Activated naive CD8-positive, alpha-beta T cell treated with anti-CD3 and anti-CD28 coated beads, Interleukin-2, amount 50 U/mL, for 24 hours (primary cell): ENCODE results near the gene PACS1.

Experiments used
- ATAC-seq: fragments of 150-1000 bp; cut with Tn5 transposase; one replicate; pipeline ENCODE4 v1.10.0; 2021
- DNase-seq: peaks from one replicate; pipeline ENCODE4 v3.0.0; 2021
- H3K27ac Mint-ChIP-seq: one replicate; pipeline ENCODE4 v1.8.0; 2021; ENCODE audit warnings: mild to moderate bottlenecking, mixed read lengths
- H3K27me3 Mint-ChIP-seq: one replicate; pipeline ENCODE4 v1.8.0; 2021; ENCODE audit warnings: mixed read lengths
- H3K36me3 Mint-ChIP-seq: one replicate; pipeline ENCODE4 v1.8.0; 2021; ENCODE audit warnings: low read depth, mixed read lengths
- H3K4me1 Mint-ChIP-seq: one replicate; pipeline ENCODE4 v1.8.0; 2021; ENCODE audit warnings: mixed read lengths
- H3K4me3 Mint-ChIP-seq: one replicate; pipeline ENCODE4 v1.8.0; 2021; ENCODE audit warnings: mild to moderate bottlenecking, moderate library complexity, mixed read lengths
- H3K9me3 Mint-ChIP-seq: one replicate; pipeline ENCODE4 v1.8.0; 2021; ENCODE audit warnings: mixed read lengths

Gene PACS1

GRCh38 chr11:66181632-66182315 is 111.7 kb downstream of the PACS1 start:
- Mint-ChIP-seq H3K4me1 (peaks cover 26% of the 10 kb centered on the region), H3K27ac (no peak overlapping the region), H3K4me3 (no peak overlapping the region), H3K27me3 (no peaks in the 10 kb centered on the region), H3K9me3 (no peaks in the 10 kb centered on the region), H3K36me3 (peaks cover 4% of the 10 kb centered on the region)
- no peak for ATAC-seq
- no peak for DNase-seq

DNA sequence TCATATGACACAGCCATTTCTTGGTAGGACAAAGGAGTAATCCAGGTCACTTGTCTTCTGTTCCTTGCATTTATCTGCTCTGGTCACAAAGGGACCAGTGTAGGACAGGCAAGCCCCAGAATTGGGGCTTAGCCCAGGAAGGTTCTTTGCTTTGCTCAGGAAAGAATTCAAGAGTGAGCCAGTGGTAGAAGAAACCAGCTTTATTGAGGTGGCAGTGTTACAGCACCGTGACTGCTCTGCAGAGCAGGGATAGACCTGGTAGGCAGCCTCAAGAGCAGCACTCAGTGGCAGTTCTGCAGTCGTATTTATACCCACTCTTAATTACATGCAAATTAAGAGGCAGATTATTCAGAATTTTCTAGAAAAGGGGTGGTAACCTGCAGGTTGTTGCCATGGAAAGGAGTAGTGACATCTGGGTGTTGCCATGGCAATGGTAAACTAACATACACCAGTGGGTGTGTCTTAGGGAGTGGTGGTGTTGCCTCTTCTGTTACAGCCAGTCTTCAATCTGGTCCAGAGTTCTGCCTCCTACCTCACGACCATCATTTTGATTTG is 113.5 kb downstream of the PACS1 start:
- DNase-seq (no peak), ATAC-seq (no peak)
- no peaks in the 10 kb centered on the region for H3K27me3 Mint-ChIP-seq
- no peak overlapping the region for H3K4me3 Mint-ChIP-seq
- H3K9me3 Mint-ChIP-seq = no peaks in the 10 kb centered on the region
- H3K4me1 Mint-ChIP-seq = peaks cover 36% of the 10 kb centered on the region
- H3K27ac Mint-ChIP-seq = no peak overlapping the region
- peaks cover 6% of the 10 kb centered on the region for H3K36me3 Mint-ChIP-seq

DNA sequence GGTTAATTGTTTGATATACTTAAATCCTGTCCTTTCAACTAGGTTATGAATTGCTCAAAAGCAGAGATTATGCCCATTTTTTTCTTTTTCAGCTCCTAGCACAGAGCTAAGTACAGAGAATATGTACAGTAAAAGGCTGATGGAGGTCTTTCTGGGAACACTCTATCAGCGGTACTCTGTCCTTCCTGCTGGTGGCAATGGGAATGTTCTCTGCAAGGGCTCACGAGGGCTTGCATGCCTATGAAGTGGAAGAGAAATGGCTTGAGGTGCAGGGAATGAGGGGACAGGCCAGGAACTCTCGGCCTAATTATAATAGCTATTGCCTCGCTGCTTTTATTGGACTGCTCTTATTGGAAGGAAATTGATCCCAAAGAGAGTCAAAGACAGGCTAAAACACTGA is 114.7 kb downstream of the PACS1 start:
- Mint-ChIP-seq H3K36me3 (peaks cover 8% of the 10 kb centered on the region), H3K4me3 (no peak overlapping the region), H3K9me3 (no peaks in the 10 kb centered on the region), H3K4me1 (peaks cover 37% of the 10 kb centered on the region), H3K27me3 (no peaks in the 10 kb centered on the region), H3K27ac (no peak overlapping the region)
- ATAC-seq = no peak
- no peak for DNase-seq

GRCh38 chr11:66186470-66186869 is 116.4 kb downstream of the PACS1 start:
- DNase-seq (no peak), ATAC-seq (no peak)
- Mint-ChIP-seq H3K4me1 (peaks cover 37% of the 10 kb centered on the region), H3K27ac (no peak overlapping the region), H3K9me3 (no peaks in the 10 kb centered on the region), H3K4me3 (no peak overlapping the region), H3K36me3 (peaks cover 11% of the 10 kb centered on the region), H3K27me3 (no peaks in the 10 kb centered on the region)

- ATAC-seq (no peak), DNase-seq (no peak)
- Mint-ChIP-seq H3K27me3 (no peaks in the 10 kb centered on the region), H3K4me1 (peaks cover 30% of the 10 kb centered on the region), H3K9me3 (no peaks in the 10 kb centered on the region), H3K4me3 (no peak overlapping the region), H3K27ac (no peak overlapping the region), H3K36me3 (peaks cover 11% of the 10 kb centered on the region)
These were observed 117.4 kb downstream of the PACS1 start for GRCh38 chr11:66187453-66187852.

DNA sequence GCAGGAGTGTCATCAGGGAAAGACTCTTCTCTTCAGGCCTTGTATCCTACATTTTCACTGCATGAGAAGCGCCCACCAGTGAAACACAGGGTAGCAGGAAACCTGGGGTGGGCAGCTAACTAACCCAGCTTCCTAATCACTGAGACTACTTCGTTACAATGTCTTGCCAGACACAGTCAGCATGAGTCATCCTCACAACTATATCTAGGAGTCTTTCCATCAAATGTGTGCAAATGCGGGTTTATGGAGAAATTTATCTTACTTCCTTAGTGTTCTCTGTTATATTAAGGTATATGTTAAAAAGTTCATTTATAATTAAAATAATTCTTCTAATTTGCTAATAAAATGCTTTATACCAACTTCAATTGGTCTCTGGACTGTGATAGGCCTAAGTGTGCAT is 118.5 kb downstream of the PACS1 start:
- H3K27ac Mint-ChIP-seq = peak overlapping the region; percentile 40
- ATAC-seq = peak; percentile 61
- no peak overlapping the region for H3K4me3 Mint-ChIP-seq
- no peaks in the 10 kb centered on the region for H3K27me3 Mint-ChIP-seq
- H3K36me3 Mint-ChIP-seq = peaks cover 11% of the 10 kb centered on the region
- no peak for DNase-seq
- H3K4me1 Mint-ChIP-seq = peaks cover 28% of the 10 kb centered on the region
- no peaks in the 10 kb centered on the region for H3K9me3 Mint-ChIP-seq

- Mint-ChIP-seq H3K4me1 (peaks cover 26% of the 10 kb centered on the region), H3K27me3 (no peaks in the 10 kb centered on the region), H3K36me3 (peaks cover 11% of the 10 kb centered on the region), H3K27ac (no peak overlapping the region), H3K9me3 (no peaks in the 10 kb centered on the region), H3K4me3 (no peak overlapping the region)
- DNase-seq (no peak), ATAC-seq (no peak)
These were observed 119.1 kb downstream of the PACS1 start for GRCh38 chr11:66189031-66189745.

DNA sequence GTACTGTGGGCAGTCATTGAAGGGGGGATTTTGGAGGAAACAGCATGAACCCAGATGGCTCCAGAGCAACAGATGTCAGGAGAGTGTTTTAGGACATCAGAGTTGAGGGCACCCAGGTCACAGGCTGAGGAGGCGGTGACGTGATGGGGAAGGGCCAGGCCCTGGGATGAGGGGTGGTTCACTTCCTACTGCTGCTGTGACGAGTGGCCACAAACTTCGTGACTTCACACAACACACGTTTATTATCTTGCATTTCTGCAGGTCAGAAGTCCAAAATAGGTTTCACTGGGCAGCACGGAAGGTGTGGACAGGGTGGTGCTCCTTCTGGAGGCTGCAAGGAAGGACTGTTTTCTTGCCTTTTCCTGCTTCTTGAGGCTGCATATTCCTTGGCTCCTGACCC is 120.7 kb downstream of the PACS1 start:
- Mint-ChIP-seq H3K4me3 (no peak overlapping the region), H3K9me3 (no peaks in the 10 kb centered on the region), H3K27ac (no peak overlapping the region), H3K36me3 (peaks cover 8% of the 10 kb centered on the region), H3K27me3 (no peaks in the 10 kb centered on the region), H3K4me1 (peaks cover 20% of the 10 kb centered on the region)
- ATAC-seq (no peak), DNase-seq (no peak)

- H3K27me3 Mint-ChIP-seq = no peaks in the 10 kb centered on the region
- H3K4me3 Mint-ChIP-seq = no peak overlapping the region
- no peak for DNase-seq
- peaks cover 20% of the 10 kb centered on the region for H3K4me1 Mint-ChIP-seq
- no peak for ATAC-seq
- H3K36me3 Mint-ChIP-seq = peaks cover 6% of the 10 kb centered on the region
- H3K9me3 Mint-ChIP-seq = no peaks in the 10 kb centered on the region
- no peak overlapping the region for H3K27ac Mint-ChIP-seq
These were observed 122.2 kb downstream of the PACS1 start for GRCh38 chr11:66192181-66192863.

- no peaks in the 10 kb centered on the region for H3K27me3 Mint-ChIP-seq
- DNase-seq = no peak
- no peak overlapping the region for H3K4me3 Mint-ChIP-seq
- H3K9me3 Mint-ChIP-seq = no peaks in the 10 kb centered on the region
- ATAC-seq = no peak
- peaks cover 3% of the 10 kb centered on the region for H3K4me1 Mint-ChIP-seq
- no peak overlapping the region for H3K27ac Mint-ChIP-seq
- H3K36me3 Mint-ChIP-seq = peaks cover 17% of the 10 kb centered on the region
These were observed 124.3 kb downstream of the PACS1 start for GRCh38 chr11:66194391-66194790.

GRCh38 chr11:66195867-66196266 is 125.8 kb downstream of the PACS1 start:
- Mint-ChIP-seq H3K36me3 (peaks cover 21% of the 10 kb centered on the region), H3K27ac (no peak overlapping the region), H3K4me3 (no peak overlapping the region), H3K9me3 (peaks cover 8% of the 10 kb centered on the region), H3K4me1 (no peaks in the 10 kb centered on the region), H3K27me3 (no peaks in the 10 kb centered on the region)
- no peak for ATAC-seq
- no peak for DNase-seq

DNA sequence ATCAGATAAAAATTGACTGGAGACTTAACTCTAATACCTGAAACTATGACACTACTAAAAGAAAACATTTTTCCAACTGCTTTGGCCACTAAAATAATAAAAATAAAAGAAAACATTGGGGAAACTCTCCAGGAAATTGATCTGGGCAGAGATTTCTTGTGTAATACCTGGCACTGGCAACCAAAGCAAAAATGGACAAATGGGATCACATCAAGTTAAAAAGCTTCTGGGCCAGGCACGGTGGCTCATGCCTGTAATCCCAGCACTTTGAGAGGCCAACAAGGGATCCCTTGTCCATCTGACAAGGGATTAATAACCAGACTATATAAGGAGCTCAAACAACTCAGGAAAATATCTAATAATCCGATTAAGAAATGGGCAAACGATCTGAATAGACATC is 133.8 kb downstream of the PACS1 start:
- DNase-seq = no peak
- no peak overlapping the region for H3K27ac Mint-ChIP-seq
- no peaks in the 10 kb centered on the region for H3K27me3 Mint-ChIP-seq
- H3K4me1 Mint-ChIP-seq = no peaks in the 10 kb centered on the region
- no peak for ATAC-seq
- peaks cover 24% of the 10 kb centered on the region for H3K36me3 Mint-ChIP-seq
- H3K4me3 Mint-ChIP-seq = no peak overlapping the region
- H3K9me3 Mint-ChIP-seq = peaks cover 28% of the 10 kb centered on the region

DNA sequence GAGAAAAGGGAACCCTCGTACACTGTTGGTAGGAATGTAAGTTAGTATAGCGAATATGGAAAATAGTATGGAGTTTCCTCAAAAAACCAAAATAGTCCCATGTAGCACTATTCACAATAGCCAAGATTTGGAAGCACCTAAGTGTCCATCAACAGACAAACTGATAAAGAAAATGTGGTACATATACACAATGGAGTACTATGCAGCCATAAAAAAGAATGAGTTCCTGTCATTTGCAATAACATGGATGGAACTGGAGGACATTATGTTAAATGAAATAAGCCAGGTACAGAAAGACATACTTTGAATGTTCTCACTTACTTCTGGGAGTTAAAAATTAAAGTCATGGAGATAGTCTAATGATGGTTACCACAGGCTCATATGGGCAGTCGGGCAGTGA is 134.3 kb downstream of the PACS1 start:
- H3K4me3 Mint-ChIP-seq = no peak overlapping the region
- no peaks in the 10 kb centered on the region for H3K4me1 Mint-ChIP-seq
- no peak overlapping the region for H3K27ac Mint-ChIP-seq
- H3K36me3 Mint-ChIP-seq = peaks cover 24% of the 10 kb centered on the region
- H3K9me3 Mint-ChIP-seq = peaks cover 28% of the 10 kb centered on the region
- H3K27me3 Mint-ChIP-seq = no peaks in the 10 kb centered on the region
- no peak for ATAC-seq
- no peak for DNase-seq

- Mint-ChIP-seq H3K27me3 (no peaks in the 10 kb centered on the region), H3K4me3 (no peak overlapping the region), H3K4me1 (no peaks in the 10 kb centered on the region), H3K36me3 (peaks cover 20% of the 10 kb centered on the region), H3K27ac (no peak overlapping the region), H3K9me3 (peaks cover 15% of the 10 kb centered on the region)
- DNase-seq (no peak), ATAC-seq (no peak)
These were observed 137.7 kb downstream of the PACS1 start for GRCh38 chr11:66207816-66208215.

DNA sequence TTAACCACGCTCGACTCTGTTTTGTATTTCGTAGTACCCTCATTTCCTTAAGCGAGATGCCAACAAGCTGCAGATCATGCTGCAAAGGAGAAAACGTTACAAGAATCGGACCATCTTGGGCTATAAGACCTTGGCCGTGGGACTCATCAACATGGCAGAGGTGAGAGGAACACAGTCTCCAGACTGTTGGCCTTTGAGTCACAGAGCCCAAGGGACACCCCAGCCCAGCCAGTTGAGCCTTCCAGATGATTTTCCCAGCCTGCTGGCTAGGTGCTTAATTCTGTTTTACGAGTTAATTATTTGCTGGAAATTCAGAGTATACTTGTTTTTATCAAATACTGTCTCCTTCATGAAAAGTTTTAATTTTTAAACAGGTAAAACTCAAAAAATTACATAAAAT is 141.0 kb downstream of the PACS1 start:
- Mint-ChIP-seq H3K27me3 (no peaks in the 10 kb centered on the region), H3K9me3 (no peaks in the 10 kb centered on the region), H3K4me1 (no peaks in the 10 kb centered on the region), H3K36me3 (peaks cover 12% of the 10 kb centered on the region), H3K27ac (no peak overlapping the region), H3K4me3 (no peak overlapping the region)
- ATAC-seq = no peak
- DNase-seq = no peak
